Left renal cortex interstitium (tissue), 4 donors: ENCODE results near the gene PDE3A. TPM values are rescaled to one million over a fixed set of nuclear protein-coding genes. Genes with fewer than 3 reads are reported as not detected.
A peak's percentile ranks its signal among the peaks of the same experiment; 100 is the strongest.
"Not testable (repeated sequence)": the region's sequence is repeated elsewhere in the genome, so short reads cannot be mapped to it uniquely, and the experiment has no call there.

Source experiments
- DNase-seq, 4 donors: peaks; one replicate each; pipeline ENCODE4 v3.0.0-alpha.2; 2013; ENCODE audit warnings: low read depth in 4 of 4, low spot score in 2 of 4, missing footprints in 1 of 4
- polyA plus RNA-seq, 4 donors: library from polyadenylated mRNA; unstranded; fragments of 120-200 nt; gene quantifications; one replicate each; pipeline ENCODE4 v1.2.1, GENCODE V29; 2013; ENCODE audit not compliant: insufficient read length in 4 of 4

Gene PDE3A
- polyA plus RNA-seq, 4 donors, result 21.2 to 29.1 (median 25.2) TPM

- DNase-seq, result no peak
Observed at GRCh38 chr12:20590570-20590969, 222.2 kb downstream of the PDE3A start.

GRCh38 chr12:20592556-20592955, 224.2 kb downstream of the PDE3A start:
- no peak for DNase-seq

- no peak for DNase-seq
Observed at GRCh38 chr12:20593611-20594010, 225.3 kb downstream of the PDE3A start.

GRCh38 chr12:20596061-20596460, 227.7 kb downstream of the PDE3A start:
- no peak for DNase-seq

- no peak for DNase-seq
Observed at GRCh38 chr12:20599757-20600156, 231.4 kb downstream of the PDE3A start.

GRCh38 chr12:20601668-20602280, 233.4 kb downstream of the PDE3A start:
- peak in 2 of 4 donors; percentile 20 to 31 for DNase-seq

- no peak for DNase-seq
Observed at GRCh38 chr12:20602641-20603391, 234.5 kb downstream of the PDE3A start.

- no peak for DNase-seq
Observed at GRCh38 chr12:20604408-20605067, 236.2 kb downstream of the PDE3A start.

GRCh38 chr12:20615020-20615419, 246.7 kb downstream of the PDE3A start:
- not testable (repeated sequence) for DNase-seq

- DNase-seq, result no peak
Observed at GRCh38 chr12:20616093-20616492, 247.8 kb downstream of the PDE3A start.

GRCh38 chr12:20620261-20620660, 251.9 kb downstream of the PDE3A start:
- DNase-seq, result no peak

GRCh38 chr12:20624718-20625117, 256.4 kb downstream of the PDE3A start:
- peak in 1 of 4 donors; percentile 46 for DNase-seq

GRCh38 chr12:20625531-20625930, 257.2 kb downstream of the PDE3A start:
- DNase-seq, result no peak

- no peak for DNase-seq
Observed at GRCh38 chr12:20627001-20627588, 258.8 kb downstream of the PDE3A start.

GRCh38 chr12:20628226-20628787, 260.0 kb downstream of the PDE3A start:
- DNase-seq, result no peak

- no peak for DNase-seq
Observed at GRCh38 chr12:20628999-20629398, 260.7 kb downstream of the PDE3A start.

- DNase-seq, result no peak
Observed at GRCh38 chr12:20629414-20630156, 261.2 kb downstream of the PDE3A start.

- no peak for DNase-seq
Observed at GRCh38 chr12:20631711-20632110, 263.4 kb downstream of the PDE3A start.

- no peak for DNase-seq
Observed at GRCh38 chr12:20641106-20641505, 272.8 kb downstream of the PDE3A start.

GRCh38 chr12:20643822-20644221, 275.5 kb downstream of the PDE3A start:
- DNase-seq, result no peak
